Ishikawa (cell line): ENCODE data around the gene MYOF.

Experiments used
- CEBPB ChIP-seq: IDR thresholded peaks from 2 replicates; pipeline ENCODE4 v1.6.1; 2012
- CREB1 ChIP-seq: IDR thresholded peaks from 2 replicates; pipeline ENCODE4 v1.6.1; 2012; ENCODE audit warnings: low read depth
- EGR1 ChIP-seq: IDR thresholded peaks from 2 replicates; pipeline ENCODE4 v1.6.1; 2012
- EP300 ChIP-seq: IDR thresholded peaks from 2 replicates; pipeline ENCODE4 v1.6.1; 2012; ENCODE audit warnings: borderline replicate concordance
- FOXM1 ChIP-seq: IDR thresholded peaks from 2 replicates; pipeline ENCODE4 v1.6.1; 2012; ENCODE audit warnings: low read depth, borderline replicate concordance
- NFIC ChIP-seq: IDR thresholded peaks from 2 replicates; pipeline ENCODE4 v1.6.1; 2012
- RAD21 ChIP-seq: IDR thresholded peaks from 2 replicates; pipeline ENCODE4 v1.6.1; 2012; ENCODE audit warnings: low read depth
- TAF1 ChIP-seq: IDR thresholded peaks from 2 replicates; pipeline ENCODE4 v1.6.1; 2012; ENCODE audit warnings: low read depth, mild to moderate bottlenecking
- TCF12 ChIP-seq: IDR thresholded peaks from 2 replicates; pipeline ENCODE4 v1.6.1; 2012; ENCODE audit warnings: low read depth
- TEAD4 ChIP-seq: IDR thresholded peaks from 2 replicates; pipeline ENCODE4 v1.6.1; 2012
- YY1 ChIP-seq: IDR thresholded peaks from 2 replicates; pipeline ENCODE4 v1.6.1; 2012; ENCODE audit warnings: low read depth
- ZBTB7A ChIP-seq: IDR thresholded peaks from 2 replicates; pipeline ENCODE4 v1.6.1; 2012; ENCODE audit warnings: low read depth
- TF ChIP-seq, protein P1 (sequence below): IDR thresholded peaks from 2 replicates; pipeline ENCODE4 v1.6.1; 2012
- TF ChIP-seq, protein P2 (sequence below): IDR thresholded peaks from 2 replicates; pipeline ENCODE4 v1.6.1; 2012; ENCODE audit warnings: low read depth, mild to moderate bottlenecking
- TF ChIP-seq, protein P3 (sequence below): IDR thresholded peaks from 2 replicates; pipeline ENCODE4 v1.6.1; 2012

Gene MYOF

DNA sequence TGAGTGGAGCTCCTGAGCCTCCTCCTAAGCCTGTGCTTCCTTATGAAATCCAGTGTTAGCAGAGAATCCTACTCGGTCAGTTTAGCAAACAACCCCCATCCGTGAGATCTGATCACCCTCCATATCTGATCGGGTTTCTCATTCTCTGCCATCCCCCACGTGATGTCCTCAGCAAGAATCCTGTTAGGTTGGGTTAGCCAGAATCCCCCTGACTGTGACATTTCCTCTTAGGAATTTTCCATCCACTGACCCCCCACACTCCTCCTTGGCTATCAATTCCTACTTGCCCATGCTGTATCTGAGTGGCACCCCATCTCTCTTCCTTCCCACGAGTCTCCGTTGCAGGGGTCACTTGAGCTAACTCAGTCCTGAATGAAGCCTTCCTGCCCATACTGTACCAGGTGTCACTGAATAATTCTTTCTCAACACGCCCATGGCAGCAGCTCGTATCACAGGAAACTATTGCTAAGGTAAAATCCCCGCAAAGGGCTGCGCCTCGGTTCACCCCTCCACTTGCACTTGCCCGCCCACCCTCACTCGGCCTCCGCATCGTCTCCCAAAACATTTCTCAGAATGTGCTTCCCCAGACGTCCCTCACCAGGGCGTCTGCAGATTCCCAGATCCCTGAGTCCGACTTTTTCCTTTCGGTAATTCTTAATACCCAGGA lies 44.1 kb downstream of the MYOF start:
- TF ChIP-seq NFIC, result peak; percentile 25; the same call in 1 of the 2 replicates
- no peak for TF ChIP-seq FOXM1
- TF ChIP-seq, protein P1, sequence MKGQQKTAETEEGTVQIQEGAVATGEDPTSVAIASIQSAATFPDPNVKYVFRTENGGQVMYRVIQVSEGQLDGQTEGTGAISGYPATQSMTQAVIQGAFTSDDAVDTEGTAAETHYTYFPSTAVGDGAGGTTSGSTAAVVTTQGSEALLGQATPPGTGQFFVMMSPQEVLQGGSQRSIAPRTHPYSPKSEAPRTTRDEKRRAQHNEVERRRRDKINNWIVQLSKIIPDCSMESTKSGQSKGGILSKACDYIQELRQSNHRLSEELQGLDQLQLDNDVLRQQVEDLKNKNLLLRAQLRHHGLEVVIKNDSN, result peak; percentile 81

DNA sequence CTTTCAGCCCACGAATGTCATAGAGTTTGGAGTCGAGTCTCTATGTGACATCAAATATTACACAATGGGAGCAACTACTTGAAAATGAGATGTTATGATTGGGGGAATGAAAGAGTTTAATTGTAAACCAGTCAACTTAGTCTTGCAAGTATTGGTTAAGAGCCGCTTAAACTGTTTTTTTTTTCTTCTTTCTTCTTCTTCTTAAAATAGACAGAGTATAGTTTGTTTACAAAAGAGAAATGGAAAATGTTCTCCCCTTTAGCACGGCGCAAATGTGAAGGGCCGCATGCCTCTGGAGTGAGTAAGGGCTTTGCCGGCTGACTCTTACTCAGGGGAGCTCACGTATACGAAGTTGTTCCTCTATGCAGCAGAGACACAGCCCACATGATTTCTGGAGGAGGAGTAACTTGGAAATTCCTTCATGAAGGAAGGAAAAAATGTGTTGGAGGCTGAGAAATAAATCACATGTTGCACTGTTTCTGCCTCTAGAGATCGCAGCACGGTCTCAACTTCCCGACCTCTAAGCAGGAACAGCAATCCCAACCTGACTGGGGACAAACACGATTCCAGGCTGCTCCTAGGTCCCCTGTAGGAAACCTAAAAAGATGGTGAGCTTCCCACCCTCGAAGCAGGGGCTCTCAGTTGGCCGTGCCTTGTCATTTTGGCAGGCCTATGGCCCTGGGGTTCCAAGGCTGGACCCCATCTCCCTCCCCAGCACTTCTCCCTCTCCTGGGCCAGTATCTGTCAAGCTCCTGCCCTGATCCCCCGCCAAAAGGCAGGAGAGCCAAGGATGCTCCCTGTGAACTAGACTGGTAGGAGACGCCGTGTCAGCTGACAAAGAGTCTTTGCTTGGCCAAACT lies 44.8 kb downstream of the MYOF start:
- TF ChIP-seq CREB1 (peak; percentile 74), FOXM1 (peak; percentile 76), YY1 (peak; percentile 25; the same call in 1 of the 2 replicates), NFIC (peak; percentile 46), RAD21 (peak; percentile 32; the same call in 1 of the 2 replicates), EP300 (peak; percentile 71; the same call in 1 of the 2 replicates), TCF12 (peak; percentile 82), EGR1 (no peak), CEBPB (peak; percentile 93), TAF1 (no peak; the same call in 1 of the 2 replicates), TEAD4 (peak; percentile 95), ZBTB7A (no peak)
- TF ChIP-seq, protein P1, result peak; percentile 69
- TF ChIP-seq, protein P2, sequence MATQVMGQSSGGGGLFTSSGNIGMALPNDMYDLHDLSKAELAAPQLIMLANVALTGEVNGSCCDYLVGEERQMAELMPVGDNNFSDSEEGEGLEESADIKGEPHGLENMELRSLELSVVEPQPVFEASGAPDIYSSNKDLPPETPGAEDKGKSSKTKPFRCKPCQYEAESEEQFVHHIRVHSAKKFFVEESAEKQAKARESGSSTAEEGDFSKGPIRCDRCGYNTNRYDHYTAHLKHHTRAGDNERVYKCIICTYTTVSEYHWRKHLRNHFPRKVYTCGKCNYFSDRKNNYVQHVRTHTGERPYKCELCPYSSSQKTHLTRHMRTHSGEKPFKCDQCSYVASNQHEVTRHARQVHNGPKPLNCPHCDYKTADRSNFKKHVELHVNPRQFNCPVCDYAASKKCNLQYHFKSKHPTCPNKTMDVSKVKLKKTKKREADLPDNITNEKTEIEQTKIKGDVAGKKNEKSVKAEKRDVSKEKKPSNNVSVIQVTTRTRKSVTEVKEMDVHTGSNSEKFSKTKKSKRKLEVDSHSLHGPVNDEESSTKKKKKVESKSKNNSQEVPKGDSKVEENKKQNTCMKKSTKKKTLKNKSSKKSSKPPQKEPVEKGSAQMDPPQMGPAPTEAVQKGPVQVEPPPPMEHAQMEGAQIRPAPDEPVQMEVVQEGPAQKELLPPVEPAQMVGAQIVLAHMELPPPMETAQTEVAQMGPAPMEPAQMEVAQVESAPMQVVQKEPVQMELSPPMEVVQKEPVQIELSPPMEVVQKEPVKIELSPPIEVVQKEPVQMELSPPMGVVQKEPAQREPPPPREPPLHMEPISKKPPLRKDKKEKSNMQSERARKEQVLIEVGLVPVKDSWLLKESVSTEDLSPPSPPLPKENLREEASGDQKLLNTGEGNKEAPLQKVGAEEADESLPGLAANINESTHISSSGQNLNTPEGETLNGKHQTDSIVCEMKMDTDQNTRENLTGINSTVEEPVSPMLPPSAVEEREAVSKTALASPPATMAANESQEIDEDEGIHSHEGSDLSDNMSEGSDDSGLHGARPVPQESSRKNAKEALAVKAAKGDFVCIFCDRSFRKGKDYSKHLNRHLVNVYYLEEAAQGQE, result no peak
- TF ChIP-seq, protein P3, sequence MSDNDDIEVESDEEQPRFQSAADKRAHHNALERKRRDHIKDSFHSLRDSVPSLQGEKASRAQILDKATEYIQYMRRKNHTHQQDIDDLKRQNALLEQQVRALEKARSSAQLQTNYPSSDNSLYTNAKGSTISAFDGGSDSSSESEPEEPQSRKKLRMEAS, result peak; percentile 75

DNA sequence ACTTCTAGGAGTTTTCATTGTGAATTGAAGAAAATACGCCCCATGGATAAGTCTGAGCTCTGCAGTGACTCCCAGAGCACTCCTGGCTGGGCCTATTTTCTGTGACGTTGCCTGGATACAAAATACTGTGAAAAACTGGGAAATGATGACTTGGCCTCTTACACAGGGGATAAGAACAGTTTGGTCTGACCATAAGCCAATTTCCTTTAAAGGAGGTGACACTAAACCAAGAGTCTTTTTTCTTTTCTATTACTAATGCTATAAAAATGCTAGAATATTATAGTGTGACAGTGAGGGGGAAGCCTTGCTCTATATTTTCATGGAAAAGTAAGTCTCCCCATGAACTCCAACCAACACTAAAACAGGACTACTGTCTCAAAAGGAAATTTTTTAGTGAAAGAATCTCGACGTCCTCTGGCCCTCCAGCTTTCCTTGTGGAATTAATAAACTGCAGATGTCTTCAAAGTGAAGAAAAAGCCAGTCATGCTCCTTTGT lies 45.5 kb downstream of the MYOF start:
- TF ChIP-seq TAF1 (0 out of 2 replicates have a peak, but pooled peaks have one; percentile 24), FOXM1 (no peak)
- TF ChIP-seq, protein P3, result 0 out of 2 replicates have a peak, but pooled peaks have one; percentile 50

DNA sequence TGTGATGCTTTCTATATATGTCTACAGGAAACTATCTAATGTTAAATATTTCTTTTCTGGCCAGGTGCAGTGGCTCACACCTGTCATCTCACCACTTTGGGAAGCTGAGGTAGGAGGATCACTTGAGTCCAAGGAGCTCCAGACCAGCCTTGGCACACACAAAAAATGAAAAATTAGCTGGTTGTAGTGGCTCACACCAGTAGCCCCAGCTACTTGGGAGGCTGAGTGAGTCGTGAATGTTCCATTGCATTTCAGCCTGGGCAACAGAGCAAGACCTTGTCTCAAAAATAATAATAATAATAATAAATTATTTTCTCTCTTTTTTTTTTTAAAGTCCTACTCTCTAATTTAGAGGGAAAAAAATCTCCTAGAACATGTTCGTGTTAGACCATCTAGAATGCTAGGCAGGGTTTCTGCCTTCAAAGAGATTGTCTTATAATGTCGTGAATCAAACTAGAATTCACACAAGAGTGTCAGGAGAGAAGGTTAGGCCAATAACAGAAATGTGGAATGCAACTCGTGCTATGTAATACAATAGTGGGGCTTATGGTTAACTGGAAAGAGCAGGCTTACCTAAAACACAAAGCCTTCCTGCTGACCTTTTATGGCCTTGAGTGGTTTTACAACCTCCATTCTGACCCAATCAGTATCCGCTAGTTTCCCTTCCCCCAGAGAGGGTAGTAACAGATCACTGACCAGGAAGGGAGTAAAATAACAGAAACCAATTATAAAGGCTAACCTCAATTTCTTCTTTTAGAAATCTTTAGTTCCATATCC lies 46.3 kb downstream of the MYOF start:
- TF ChIP-seq FOXM1 (peak; percentile 78), EGR1 (no peak), TAF1 (no peak), RAD21 (peak; percentile 16; the same call in 1 of the 2 replicates), EP300 (peak; percentile 57; the same call in 1 of the 2 replicates), TEAD4 (peak; percentile 69; the same call in 1 of the 2 replicates)
- TF ChIP-seq, protein P2, result no peak
- TF ChIP-seq, protein P3, result peak; percentile 67

DNA sequence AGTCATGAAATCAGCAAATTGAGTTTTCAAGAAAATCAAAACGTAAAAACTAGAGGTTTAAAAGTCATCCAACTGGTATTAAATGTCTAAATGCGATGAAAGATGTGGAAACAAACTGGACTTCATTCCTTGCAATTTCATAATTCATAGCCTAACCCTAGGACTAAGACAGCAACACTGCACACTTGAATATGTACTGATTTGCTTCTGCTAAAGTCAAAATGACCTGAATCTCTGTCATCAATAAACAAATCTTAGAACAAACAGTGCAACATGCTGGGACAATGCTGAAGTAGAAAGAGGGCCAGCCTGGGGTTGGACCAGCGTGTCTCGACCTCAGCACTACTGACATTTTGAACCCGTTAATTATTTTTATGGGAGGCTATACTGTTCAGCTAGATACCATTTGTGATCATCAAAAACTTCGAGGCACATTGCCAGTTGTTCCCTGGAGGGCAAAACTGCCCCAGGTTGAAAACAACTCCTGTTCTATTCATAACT lies 47.1 kb downstream of the MYOF start:
- no peak for TF ChIP-seq TEAD4
- no peak for TF ChIP-seq ZBTB7A
- TF ChIP-seq TAF1, result no peak
- TF ChIP-seq, protein P3, result no peak
- no peak for TF ChIP-seq FOXM1
- TF ChIP-seq CEBPB, result no peak
- TF ChIP-seq YY1, result no peak
- no peak for TF ChIP-seq CREB1
- TF ChIP-seq NFIC, result no peak
